Type B pancreatic cell (in vitro differentiated cells): Measurements from ENCODE around the gene ARAP3. TPM values are rescaled to one million over a fixed set of nuclear protein-coding genes. Genes with fewer than 3 reads are reported as not detected.

Experiments
- DNase-seq: peaks from one replicate; pipeline ENCODE4 v3.0.0; 2021; ENCODE audit warnings: mixed read lengths; ENCODE audit not compliant: unreplicated experiment; ENCODE audit errors: extremely low spot score
- H3K27ac Mint-ChIP-seq: 2 replicates; pipeline ENCODE4 v1.8.0; 2021; ENCODE audit warnings: mild to moderate bottlenecking, mixed read lengths
- H3K27me3 Mint-ChIP-seq: 2 replicates; pipeline ENCODE4 v1.8.0; 2021; ENCODE audit warnings: mixed read lengths
- H3K36me3 Mint-ChIP-seq: 2 replicates; pipeline ENCODE4 v1.8.0; 2021; ENCODE audit warnings: mixed read lengths
- H3K4me1 Mint-ChIP-seq: one replicate; pipeline ENCODE4 v1.8.0; 2021; ENCODE audit warnings: mixed read lengths; ENCODE audit not compliant: unreplicated experiment
- H3K4me3 Mint-ChIP-seq: 2 replicates; pipeline ENCODE4 v1.8.0; 2021; ENCODE audit warnings: mild to moderate bottlenecking, mixed read lengths
- H3K9me3 Mint-ChIP-seq: 2 replicates; pipeline ENCODE4 v1.8.0; 2021; ENCODE audit warnings: mixed read lengths
- total RNA-seq: library from RNA; stranded (reverse); gene quantifications from 2 replicates; pipeline ENCODE4 v1.2.1, GENCODE V29; 2021; ENCODE audit warnings: low replicate concordance
- TF ChIP-seq, protein P1 (sequence below): fragments of 200-600 bp; sonication (generic); conservative IDR thresholded peaks from 2 replicates; pipeline ENCODE4 v1.5.0; 2021; ENCODE audit warnings: antibody characterized with exemption, mild to moderate bottlenecking

ARAP3 gene
- total RNA-seq, 1 donor from 2014 or later = 8.4 TPM

DNA sequence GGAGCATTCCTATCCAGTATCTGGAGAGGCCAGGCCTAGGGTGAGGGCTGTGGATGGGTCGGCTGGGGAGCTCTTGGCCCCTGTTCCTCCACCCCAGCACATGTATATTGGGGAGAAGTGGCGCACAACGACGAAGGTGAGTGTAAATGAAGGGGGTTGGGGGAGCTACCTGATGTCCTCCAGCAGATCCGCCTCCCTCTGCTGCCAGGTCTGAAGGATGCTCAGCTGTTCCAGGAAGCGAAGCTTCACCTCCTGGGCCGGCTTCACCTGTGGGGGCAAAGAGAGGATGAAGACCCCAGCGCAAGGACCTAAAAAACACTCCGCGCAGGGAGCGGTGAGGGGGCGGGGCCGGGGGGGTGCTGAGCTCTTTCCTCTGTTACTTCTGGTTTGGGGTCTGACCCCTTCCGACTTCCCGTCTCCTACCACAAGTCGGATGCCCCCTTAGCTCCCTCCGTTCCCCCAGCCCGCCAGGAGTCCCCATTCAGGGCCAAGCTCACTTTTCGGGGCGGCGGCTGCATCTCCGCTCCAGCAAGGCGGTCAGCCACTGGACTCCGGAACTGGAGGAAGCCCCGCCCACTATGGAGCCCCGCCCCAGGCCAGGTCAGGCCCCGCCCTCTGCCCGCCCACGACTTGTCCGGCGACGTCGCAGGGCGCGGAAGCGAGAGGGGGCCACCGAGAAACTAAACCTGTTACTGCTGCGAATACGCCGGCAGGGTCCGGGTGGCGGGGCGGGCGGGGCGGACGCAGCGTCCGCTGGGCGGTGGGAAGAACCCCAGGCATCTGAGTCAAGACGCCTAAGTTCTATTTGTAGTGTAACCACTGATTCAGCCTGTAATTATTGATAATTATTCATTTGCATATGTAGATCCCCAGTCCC, 30.9 kb downstream of the ARAP3 start, which contains the start of gene FCHSD1:
Gene FCHSD1, minus strand, starts transcription at position 568 of the 877 bp plus-strand sequence. Its CDS starts 50 bp downstream, at position 518.
- peaks cover 1% of the 10 kb centered on the region for H3K36me3 Mint-ChIP-seq
- H3K27me3 Mint-ChIP-seq = no peaks in the 10 kb centered on the region

DNA sequence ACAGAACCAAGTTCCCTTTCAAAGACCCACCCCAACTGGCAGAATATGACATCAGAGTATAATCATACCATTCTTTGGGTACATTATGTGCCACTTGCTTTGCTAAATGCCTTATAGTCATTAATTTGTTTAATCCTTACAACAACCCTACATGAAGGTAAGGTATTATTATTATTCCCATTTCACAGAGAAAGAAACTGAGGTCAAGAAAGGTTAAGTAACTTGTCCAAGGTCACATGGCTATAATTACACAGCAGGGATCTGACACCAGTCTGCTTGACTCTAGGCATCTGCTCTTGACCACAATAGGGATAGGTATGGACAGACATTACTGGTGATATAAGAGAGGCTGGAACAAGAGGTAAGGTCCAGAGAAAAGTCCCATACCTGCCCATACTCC, 32.1 kb downstream of the ARAP3 start:
- no peaks in the 10 kb centered on the region for H3K27me3 Mint-ChIP-seq
- DNase-seq = no peak
- TF ChIP-seq, protein P1, sequence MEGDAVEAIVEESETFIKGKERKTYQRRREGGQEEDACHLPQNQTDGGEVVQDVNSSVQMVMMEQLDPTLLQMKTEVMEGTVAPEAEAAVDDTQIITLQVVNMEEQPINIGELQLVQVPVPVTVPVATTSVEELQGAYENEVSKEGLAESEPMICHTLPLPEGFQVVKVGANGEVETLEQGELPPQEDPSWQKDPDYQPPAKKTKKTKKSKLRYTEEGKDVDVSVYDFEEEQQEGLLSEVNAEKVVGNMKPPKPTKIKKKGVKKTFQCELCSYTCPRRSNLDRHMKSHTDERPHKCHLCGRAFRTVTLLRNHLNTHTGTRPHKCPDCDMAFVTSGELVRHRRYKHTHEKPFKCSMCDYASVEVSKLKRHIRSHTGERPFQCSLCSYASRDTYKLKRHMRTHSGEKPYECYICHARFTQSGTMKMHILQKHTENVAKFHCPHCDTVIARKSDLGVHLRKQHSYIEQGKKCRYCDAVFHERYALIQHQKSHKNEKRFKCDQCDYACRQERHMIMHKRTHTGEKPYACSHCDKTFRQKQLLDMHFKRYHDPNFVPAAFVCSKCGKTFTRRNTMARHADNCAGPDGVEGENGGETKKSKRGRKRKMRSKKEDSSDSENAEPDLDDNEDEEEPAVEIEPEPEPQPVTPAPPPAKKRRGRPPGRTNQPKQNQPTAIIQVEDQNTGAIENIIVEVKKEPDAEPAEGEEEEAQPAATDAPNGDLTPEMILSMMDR = no peak
- H3K36me3 Mint-ChIP-seq = peaks cover 7% of the 10 kb centered on the region
- peak overlapping the region; percentile 99 for H3K4me3 Mint-ChIP-seq
- H3K27ac Mint-ChIP-seq = no peak overlapping the region
- H3K9me3 Mint-ChIP-seq = no peaks in the 10 kb centered on the region
- peaks cover 4% of the 10 kb centered on the region for H3K4me1 Mint-ChIP-seq

More for the DNA sequence above, 30.9 kb downstream of the ARAP3 start, which contains the start of gene FCHSD1:
- Mint-ChIP-seq H3K4me3 (peak within 1 kb of the TSS; percentile 99), H3K27ac (peak within 1 kb of the TSS; percentile 9), H3K9me3 (no peaks in the 10 kb centered on the region), H3K4me1 (peaks cover 4% of the 10 kb centered on the region)
- TF ChIP-seq, protein P1 = peak; percentile 37
- DNase-seq = peak; percentile 88

DNA sequence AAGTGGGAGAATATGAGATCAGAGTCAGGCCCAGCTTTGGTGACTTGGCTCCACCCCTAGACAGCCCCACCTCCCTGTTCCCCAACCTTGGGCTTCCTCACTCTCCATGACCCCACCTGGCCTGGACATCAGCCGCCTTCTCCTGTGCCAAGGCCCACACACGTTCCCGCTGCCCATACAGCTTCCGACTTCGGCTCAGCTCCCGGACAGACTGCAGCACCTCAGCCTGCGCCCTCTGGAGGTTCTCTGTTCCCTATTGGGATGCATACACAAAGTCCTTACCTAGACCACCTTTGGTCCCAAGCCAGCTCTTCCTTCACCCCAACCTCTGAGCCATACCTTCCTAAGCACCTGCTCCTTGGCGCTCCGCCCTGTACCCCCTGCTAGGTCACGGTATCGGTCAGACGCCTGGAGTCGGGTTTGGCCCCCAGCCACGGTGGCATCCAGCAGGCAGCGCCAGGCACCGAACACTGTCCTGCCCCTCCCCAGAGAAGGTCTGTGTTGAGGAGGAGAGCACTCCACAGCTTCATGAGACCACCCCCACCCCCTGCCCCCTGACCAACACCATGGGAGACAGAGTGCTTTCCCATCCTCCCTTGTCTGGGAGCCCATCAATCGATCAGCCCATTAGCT, 32.9 kb downstream of the ARAP3 start:
- Mint-ChIP-seq H3K27ac (no peak overlapping the region), H3K4me3 (no peak overlapping the region), H3K36me3 (peaks cover 7% of the 10 kb centered on the region), H3K4me1 (peaks cover 4% of the 10 kb centered on the region), H3K27me3 (no peaks in the 10 kb centered on the region), H3K9me3 (no peaks in the 10 kb centered on the region)
- TF ChIP-seq, protein P1 = no peak
- DNase-seq = no peak

DNA sequence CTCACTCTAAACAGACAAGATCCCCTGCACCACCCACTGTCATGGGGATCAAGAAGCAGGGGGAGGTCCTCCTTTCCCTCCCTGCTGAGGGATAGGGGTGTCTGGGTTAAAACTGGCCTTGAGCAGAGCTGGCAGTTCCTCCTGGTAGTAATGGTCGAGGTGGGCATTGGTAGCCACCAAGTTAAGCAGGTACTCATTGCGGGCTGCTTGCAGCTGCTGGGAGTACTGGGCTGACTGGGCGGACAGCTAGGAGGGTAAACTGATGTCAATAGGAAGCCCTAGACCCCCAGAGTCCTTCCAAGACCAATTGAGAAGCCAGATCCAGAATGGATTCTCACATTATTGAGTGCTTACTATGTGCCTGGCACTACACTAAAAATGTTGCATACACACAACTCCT, 34.2 kb downstream of the ARAP3 start:
- Mint-ChIP-seq H3K27ac (no peak overlapping the region), H3K9me3 (no peaks in the 10 kb centered on the region), H3K36me3 (peaks cover 7% of the 10 kb centered on the region), H3K4me1 (peaks cover 4% of the 10 kb centered on the region), H3K27me3 (no peaks in the 10 kb centered on the region), H3K4me3 (no peak overlapping the region)
- DNase-seq = no peak
- TF ChIP-seq, protein P1 = no peak

DNA sequence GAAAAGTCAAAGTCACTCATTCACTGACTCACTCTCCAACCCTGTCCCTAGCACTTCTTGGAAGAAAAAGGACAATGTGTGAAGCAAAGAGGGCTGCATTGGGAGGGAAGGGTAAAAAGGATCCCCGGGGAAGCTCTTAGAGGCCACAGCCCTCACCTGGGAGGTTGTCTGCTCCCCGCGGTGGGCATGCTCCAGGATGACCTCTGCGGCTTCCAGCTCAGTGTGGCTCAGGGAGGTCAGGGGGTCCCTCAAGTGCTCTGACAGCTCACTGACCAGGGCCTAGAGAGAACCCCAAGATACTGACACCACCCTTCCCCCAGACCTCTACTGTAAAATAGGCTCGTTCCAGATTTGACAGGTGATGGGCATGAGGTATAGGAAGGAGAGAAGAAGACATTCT, 34.8 kb downstream of the ARAP3 start:
- Mint-ChIP-seq H3K27ac (no peak overlapping the region), H3K27me3 (no peaks in the 10 kb centered on the region), H3K4me3 (no peak overlapping the region), H3K9me3 (no peaks in the 10 kb centered on the region), H3K4me1 (peaks cover 4% of the 10 kb centered on the region), H3K36me3 (peaks cover 7% of the 10 kb centered on the region)
- DNase-seq = no peak
- TF ChIP-seq, protein P1 = no peak
